ENCODE measurements around the gene OR1L8. TPM values are rescaled to one million over a fixed set of nuclear protein-coding genes. Genes with fewer than 3 reads are reported as not detected.

Gene OR1L8
- total RNA-seq, 6 experiments from 2014 or later = not detected

DNA sequence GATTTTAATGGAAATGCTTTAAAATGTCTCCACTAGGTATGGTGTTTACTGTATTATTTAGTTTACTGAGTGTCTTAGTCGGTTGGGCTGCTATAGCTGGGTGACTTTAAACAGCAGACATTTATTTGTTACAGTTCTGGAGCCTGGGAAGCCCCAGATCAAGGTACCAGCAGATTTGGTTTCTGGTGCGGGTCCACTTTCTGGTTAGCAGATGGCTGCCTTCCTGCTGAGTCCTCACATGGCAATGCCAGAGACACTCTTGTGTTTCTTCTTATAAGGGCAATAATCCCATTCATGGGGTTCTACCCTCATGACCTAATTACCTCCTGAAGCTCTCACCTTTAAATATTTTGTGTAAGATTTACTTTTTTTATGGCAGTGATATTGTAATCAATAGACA is 65.0 kb downstream of the OR1L8 start:
- TF ChIP-seq, protein P1, sequence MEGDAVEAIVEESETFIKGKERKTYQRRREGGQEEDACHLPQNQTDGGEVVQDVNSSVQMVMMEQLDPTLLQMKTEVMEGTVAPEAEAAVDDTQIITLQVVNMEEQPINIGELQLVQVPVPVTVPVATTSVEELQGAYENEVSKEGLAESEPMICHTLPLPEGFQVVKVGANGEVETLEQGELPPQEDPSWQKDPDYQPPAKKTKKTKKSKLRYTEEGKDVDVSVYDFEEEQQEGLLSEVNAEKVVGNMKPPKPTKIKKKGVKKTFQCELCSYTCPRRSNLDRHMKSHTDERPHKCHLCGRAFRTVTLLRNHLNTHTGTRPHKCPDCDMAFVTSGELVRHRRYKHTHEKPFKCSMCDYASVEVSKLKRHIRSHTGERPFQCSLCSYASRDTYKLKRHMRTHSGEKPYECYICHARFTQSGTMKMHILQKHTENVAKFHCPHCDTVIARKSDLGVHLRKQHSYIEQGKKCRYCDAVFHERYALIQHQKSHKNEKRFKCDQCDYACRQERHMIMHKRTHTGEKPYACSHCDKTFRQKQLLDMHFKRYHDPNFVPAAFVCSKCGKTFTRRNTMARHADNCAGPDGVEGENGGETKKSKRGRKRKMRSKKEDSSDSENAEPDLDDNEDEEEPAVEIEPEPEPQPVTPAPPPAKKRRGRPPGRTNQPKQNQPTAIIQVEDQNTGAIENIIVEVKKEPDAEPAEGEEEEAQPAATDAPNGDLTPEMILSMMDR (IDR thresholded peaks at IDR 0.05) = no peak
- Mint-ChIP-seq H3K27me3 (ENCODE audit: insufficient read depth) (peaks cover 4% of the 10 kb centered on the region; the same call in 1 of the 2 replicates), H3K9me3 (no peaks in the 10 kb centered on the region), H3K4me1 (ENCODE audit: low read depth) (no peaks in the 10 kb centered on the region), H3K36me3 (ENCODE audit: low read depth) (no peaks in the 10 kb centered on the region), H3K27ac (no peak overlapping the region), H3K4me3 (no peak overlapping the region)
- DNase-seq = no peak

Other genes with a start within 250 kb of the OR1L8 start
- 100 to 1,000 TPM in 3 of 6 experiments, 10 to 100 TPM in 3; 33.0 to 122 (median 102) TPM for gene PTGS1, start 212.4 kb downstream of the OR1L8 start, total RNA-seq (2021; fragmentation: NEBNext Ultra II Directional; extraction: Animal tissue kit (Norgen Biotek cat#: 25700))
- gene OR1J1, start 105.5 kb downstream of the OR1L8 start, total RNA-seq (2021; fragmentation: NEBNext Ultra II Directional; extraction: Animal tissue kit (Norgen Biotek cat#: 25700)) = not detected
- gene OR1J2, start 72.6 kb downstream of the OR1L8 start, total RNA-seq (2021; fragmentation: NEBNext Ultra II Directional; extraction: Animal tissue kit (Norgen Biotek cat#: 25700)) = not detected
- gene OR1J4, start 64.2 kb downstream of the OR1L8 start, total RNA-seq (2021; fragmentation: NEBNext Ultra II Directional; extraction: Animal tissue kit (Norgen Biotek cat#: 25700)) = not detected
- not detected for gene OR1N1, start 56.1 kb downstream of the OR1L8 start, total RNA-seq (2021; fragmentation: NEBNext Ultra II Directional; extraction: Animal tissue kit (Norgen Biotek cat#: 25700))
- not detected for gene OR1N2, start 30.3 kb downstream of the OR1L8 start, total RNA-seq (2021; fragmentation: NEBNext Ultra II Directional; extraction: Animal tissue kit (Norgen Biotek cat#: 25700))
- not detected for gene OR1Q1, start 31.4 kb upstream of the OR1L8 start, total RNA-seq (2021; fragmentation: NEBNext Ultra II Directional; extraction: Animal tissue kit (Norgen Biotek cat#: 25700))
- gene OR1B1, start 74.2 kb upstream of the OR1L8 start, total RNA-seq (2021; fragmentation: NEBNext Ultra II Directional; extraction: Animal tissue kit (Norgen Biotek cat#: 25700)) = not detected
- not detected for gene OR1L1, start 78.3 kb upstream of the OR1L8 start, total RNA-seq (2021; fragmentation: NEBNext Ultra II Directional; extraction: Animal tissue kit (Norgen Biotek cat#: 25700))
- gene OR1L3, start 91.7 kb upstream of the OR1L8 start, total RNA-seq (2021; fragmentation: NEBNext Ultra II Directional; extraction: Animal tissue kit (Norgen Biotek cat#: 25700)) = not detected
- not detected for gene OR1L4, start 140.6 kb upstream of the OR1L8 start, total RNA-seq (2021; fragmentation: NEBNext Ultra II Directional; extraction: Animal tissue kit (Norgen Biotek cat#: 25700))
- not detected for gene OR1L6, start 158.9 kb upstream of the OR1L8 start, total RNA-seq (2021; fragmentation: NEBNext Ultra II Directional; extraction: Animal tissue kit (Norgen Biotek cat#: 25700))
- gene OR5C1, start 205.5 kb upstream of the OR1L8 start, total RNA-seq (2021; fragmentation: NEBNext Ultra II Directional; extraction: Animal tissue kit (Norgen Biotek cat#: 25700)) = not detected
- gene OR1K1, start 216.7 kb upstream of the OR1L8 start, total RNA-seq (2021; fragmentation: NEBNext Ultra II Directional; extraction: Animal tissue kit (Norgen Biotek cat#: 25700)) = not detected
- 10 to 100 TPM; 17.3 to 23.0 (median 21.4) TPM for gene PDCL, start 245.2 kb upstream of the OR1L8 start, total RNA-seq (2021; fragmentation: NEBNext Ultra II Directional; extraction: Animal tissue kit (Norgen Biotek cat#: 25700))

Data from HFFc6 (cell line).